Testis (tissue), 3 donors: ENCODE measurements around the gene EVPL. TPM values are rescaled to one million over a fixed set of nuclear protein-coding genes. Genes with fewer than 3 reads are reported as not detected.
A peak's percentile ranks its signal among the peaks of the same experiment; 100 is the strongest.

Source experiments
- DNase-seq: peaks from one replicate; pipeline ENCODE4 v3.0.0-alpha.2; 2019
- H3K27ac ChIP-seq, 2 donors: fragments of 200-600 bp; sonication (generic); one replicate each; pipeline ENCODE4 v1.5.1; 2019
- H3K27me3 ChIP-seq: fragments of 200-600 bp; sonication (generic); one replicate; pipeline ENCODE4 v1.5.1; 2019
- H3K36me3 ChIP-seq: fragments of 200-600 bp; sonication (generic); one replicate; pipeline ENCODE4 v1.5.1; 2017; ENCODE audit warnings: low read depth; ENCODE audit errors: missing control alignments
- H3K4me1 ChIP-seq: fragments of 200-600 bp; sonication (generic); one replicate; pipeline ENCODE4 v1.5.1; 2019
- H3K4me3 ChIP-seq, 2 donors: fragments of 200-600 bp; sonication (generic); one replicate each; pipeline ENCODE4 v1.5.1; 2017 to 2019
- H3K9me3 ChIP-seq: fragments of 200-600 bp; sonication (generic); one replicate; pipeline ENCODE4 v1.5.1; 2017
- CTCF ChIP-seq, 3 experiments: fragments of 450-650 bp in 2 of 3; fragments of 200-600 bp in 1 of 3; sonication (generic) in 1 of 3; IDR thresholded peaks; one replicate each; pipeline ENCODE4 v1.5.1; 2016 to 2019; ENCODE audit warnings: antibody characterized with exemption in 3 of 3, mild to moderate bottlenecking in 2 of 3, moderate library complexity in 1 of 3
- POLR2A ChIP-seq: fragments of 450-650 bp; IDR thresholded peaks from one replicate; pipeline ENCODE4 v1.6.1; 2017; ENCODE audit warnings: antibody characterized with exemption, mild to moderate bottlenecking, moderate library complexity
- WGBS, 2 donors: methylation state at CpG; one replicate each; pipeline ENCODE4 v1.1.5; 2018; 5-methylcytosine and 5-hydroxymethylcytosine counted together
- intact Hi-C: fragments of 100-400 bp; cut with DNase I; formaldehyde crosslinking; loops from one replicate; pipeline ENCODE4 v1.15.1; 2023; ENCODE audit warnings: low total_unique reads
- polyA plus RNA-seq: library from polyadenylated mRNA; stranded (reverse); fragments of 350-450 nt; fragmentation: Illumina TruSeq; extraction: RNeasy Lipid Tissue Mini Kit (QIAGEN cat#74804); gene quantifications from one replicate; pipeline ENCODE4 v1.2.3, GENCODE V29; 2014; ENCODE audit warnings: low read depth, low replicate concordance; ENCODE audit not compliant: insufficient read depth
- total RNA-seq, 2 donors: library from RNA; depleted of rRNA; stranded (reverse); fragments of >200 nt; gene quantifications; one replicate each; pipeline ENCODE4 v1.2.3, GENCODE V29; 2016

Gene EVPL
- total and polyA plus RNA-seq, 3 donors from 2014 or later = 1.2 to 3.5 (median 2.7) TPM

GRCh38 chr17:75980188-75981018 lies 46.7 kb downstream of the EVPL start:
- no peaks in the 10 kb centered on the region for H3K9me3 ChIP-seq
- H3K27ac ChIP-seq = peak overlapping the region; percentile 99
- TF ChIP-seq POLR2A = no peak
- 74 to 76% methylated on average over 18 of the region's 18 CpGs for WGBS, 2 donors
- intact Hi-C loops = no loop called here
- no peaks in the 10 kb centered on the region for H3K27me3 ChIP-seq
- H3K4me1 ChIP-seq = peaks cover 58% of the 10 kb centered on the region
- H3K4me3 ChIP-seq = peak overlapping the region; percentile 76 to 89
- DNase-seq = no peak
- H3K36me3 ChIP-seq = no peaks in the 10 kb centered on the region

DNA sequence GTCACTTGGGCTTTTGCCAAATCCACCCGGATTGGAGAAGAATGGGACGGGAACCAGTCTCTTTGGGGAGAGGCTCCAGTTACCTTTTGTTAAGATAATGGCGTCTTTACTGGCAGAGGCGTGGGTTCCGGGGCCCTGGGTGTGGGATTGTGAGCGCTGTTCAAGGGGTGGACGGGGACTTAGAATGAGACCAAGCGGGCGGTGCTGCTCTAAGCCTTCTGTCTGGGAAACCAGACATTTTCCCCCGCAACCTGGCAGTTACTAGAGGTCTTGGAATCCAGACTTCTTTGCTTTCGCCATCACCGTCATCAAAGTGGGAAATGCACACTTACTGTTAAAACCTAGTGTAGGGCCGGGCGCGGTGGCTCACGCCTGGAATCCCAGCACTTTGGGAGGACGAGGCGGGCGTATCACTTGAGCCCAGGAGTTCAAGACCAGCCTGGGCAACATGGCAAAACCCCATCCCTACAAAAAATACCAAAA lies 47.4 kb downstream of the EVPL start:
- intact Hi-C loops = no loop called here
- 6% methylated on average over 19 of the region's 19 CpGs for WGBS, 2 donors
- no peak for DNase-seq

GRCh38 chr17:75978938-75979704 lies 48.0 kb downstream of the EVPL start, which contains the start of the genes ACOX1 and TEN1:
ACOX1 (minus strand) TSS chr17:75979166; CDS start chr17:75979073, 93 bp downstream.
TEN1 (plus strand) TSS chr17:75979240; CDS start chr17:75986193, 6,953 bp downstream.
- WGBS, 2 donors = 0% methylated on average over 6 to 42 of the region's 72 CpGs
- TF ChIP-seq POLR2A (peak; percentile 67), CTCF (IDR thresholded peaks at IDR 0.05) (peak in 2 of 3 experiments; percentile 34 to 47)
- Histone ChIP-seq H3K4me1 (peaks cover 49% of the 10 kb centered on the region), H3K27me3 (no peaks in the 10 kb centered on the region), H3K36me3 (no peaks in the 10 kb centered on the region), H3K9me3 (no peaks in the 10 kb centered on the region), H3K27ac (peak within 1 kb of the TSS; percentile 99), H3K4me3 (peak within 1 kb of the TSS; percentile 76 to 89)
- intact Hi-C loops = no loop called here
- peak; percentile 98 for DNase-seq

More for the DNA sequence above, 47.4 kb downstream of the EVPL start:
- H3K36me3 ChIP-seq = no peaks in the 10 kb centered on the region
- H3K4me1 ChIP-seq = peaks cover 56% of the 10 kb centered on the region
- peak overlapping the region; percentile 99 for H3K27ac ChIP-seq
- no peak for TF ChIP-seq POLR2A
- TF ChIP-seq CTCF (IDR thresholded peaks at IDR 0.05) = no peak
- peak overlapping the region; percentile 76 to 89 for H3K4me3 ChIP-seq
- no peaks in the 10 kb centered on the region for H3K27me3 ChIP-seq
- no peaks in the 10 kb centered on the region for H3K9me3 ChIP-seq

DNA sequence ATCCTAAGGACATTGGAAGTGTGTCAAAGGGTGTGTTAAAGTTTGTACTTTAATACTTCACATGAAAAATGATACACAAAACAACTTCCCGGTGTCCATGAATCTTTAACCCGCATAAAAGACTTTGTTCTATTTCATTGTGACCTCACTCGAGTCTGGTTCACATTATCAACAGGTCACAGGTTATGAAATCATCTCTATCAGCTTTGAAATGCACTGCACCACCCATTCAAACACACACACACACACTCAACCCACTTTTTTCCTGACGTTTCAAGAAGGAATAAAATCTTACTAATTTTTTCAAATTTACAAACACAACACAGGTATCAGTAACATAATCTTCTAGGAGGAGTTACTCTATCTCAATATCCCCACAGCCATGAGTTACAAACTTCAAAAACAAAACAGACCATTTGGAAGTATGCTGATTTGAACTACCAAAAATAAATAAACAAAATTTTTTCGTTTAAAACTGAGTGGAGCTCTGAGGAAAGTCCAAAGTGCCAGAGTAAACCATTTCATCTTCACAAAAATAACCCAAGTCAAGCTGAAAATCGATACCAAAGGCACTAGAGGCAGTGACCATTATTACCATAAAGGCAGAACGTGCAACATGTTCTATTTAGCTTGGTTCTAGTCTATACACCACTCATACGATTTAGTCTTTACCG lies 50.8 kb downstream of the EVPL start:
- H3K27me3 ChIP-seq = no peaks in the 10 kb centered on the region
- H3K4me3 ChIP-seq = no peak overlapping the region
- TF ChIP-seq POLR2A (no peak), CTCF (IDR thresholded peaks at IDR 0.05) (no peak)
- H3K4me1 ChIP-seq = peaks cover 25% of the 10 kb centered on the region
- no peaks in the 10 kb centered on the region for H3K36me3 ChIP-seq
- intact Hi-C loops = no loop called here
- no peaks in the 10 kb centered on the region for H3K9me3 ChIP-seq
- peak overlapping the region in 1 of 2 donors; percentile 54 for H3K27ac ChIP-seq
- DNase-seq = no peak
- WGBS, 2 donors = 55 to 58% methylated on average over 9 of the region's 9 CpGs
